Left kidney (tissue), 2 donors: ENCODE measurements around the gene SEZ6L2. TPM values are rescaled to one million over a fixed set of nuclear protein-coding genes. Genes with fewer than 3 reads are reported as not detected.
A peak's percentile ranks its signal among the peaks of the same experiment; 100 is the strongest.
"Not testable (repeated sequence)": the region's sequence is repeated elsewhere in the genome, so short reads cannot be mapped to it uniquely, and the experiment has no call there.

Experiments
- DNase-seq: peaks from one replicate; pipeline ENCODE4 v3.0.0-alpha.2; 2013
- polyA plus RNA-seq: library from polyadenylated mRNA; unstranded; fragments of 120-200 nt; gene quantifications from one replicate; pipeline ENCODE4 v1.2.1, GENCODE V29; 2013; ENCODE audit not compliant: insufficient read length

SEZ6L2 gene
- polyA plus RNA-seq, 1 donor: 8.2 TPM

DNA sequence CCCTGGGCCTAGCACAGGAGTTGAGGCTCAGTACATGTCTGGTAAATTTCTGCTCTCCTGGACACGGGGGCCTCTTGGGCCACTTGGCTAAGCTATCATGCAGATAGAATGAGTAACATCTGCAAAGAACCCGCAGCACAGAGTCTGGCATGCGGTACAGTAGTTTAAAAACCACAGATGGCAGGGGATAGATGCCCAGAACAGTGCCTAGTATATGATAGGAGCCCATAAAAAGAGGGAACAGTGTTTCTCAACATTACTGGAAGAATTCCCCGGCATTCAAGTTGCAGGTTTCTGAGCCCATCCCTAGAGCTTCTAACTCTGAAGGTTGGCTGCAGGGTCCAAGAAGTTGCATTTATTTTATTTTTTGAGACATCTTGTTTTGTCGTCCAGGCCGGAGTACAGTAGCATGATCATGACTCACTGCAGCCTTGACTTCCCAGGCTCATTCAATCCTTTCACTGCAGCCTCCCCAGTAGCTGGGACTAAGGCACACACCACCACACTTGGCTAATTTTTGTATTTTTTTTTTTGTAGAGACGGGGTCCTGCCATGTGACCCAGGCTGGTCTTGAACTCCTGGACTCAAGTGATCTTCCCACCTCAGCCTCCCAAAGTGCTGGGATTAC lies 42.1 kb downstream of the SEZ6L2 start:
- DNase-seq: no peak

DNA sequence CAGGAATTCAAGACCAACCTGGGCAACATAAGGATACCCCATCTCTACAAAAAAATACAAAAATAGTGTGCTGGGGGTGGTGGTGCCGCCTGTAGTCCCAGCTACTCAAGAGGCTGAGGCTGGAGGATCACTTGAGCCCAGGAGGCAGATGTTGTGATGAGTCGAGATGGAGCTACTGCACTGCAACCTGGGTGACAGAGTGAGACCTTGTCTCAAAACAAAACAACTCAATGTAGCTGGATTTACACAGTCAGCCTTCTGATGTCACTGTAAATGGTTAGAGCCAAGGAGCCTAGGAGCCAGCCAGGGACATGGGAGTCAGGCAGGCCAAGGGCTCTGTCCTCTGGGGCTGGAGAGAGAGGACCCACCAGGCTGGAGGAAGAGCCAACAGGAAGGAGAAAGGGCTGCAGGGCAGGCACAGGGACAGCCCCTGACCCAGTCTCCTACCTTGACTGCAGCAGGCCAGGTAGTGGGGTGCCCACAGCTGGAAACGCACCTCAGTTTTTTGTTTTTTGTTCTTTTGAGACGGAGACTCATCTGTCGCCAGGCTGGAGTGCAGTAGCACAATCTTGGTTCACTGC lies 44.7 kb downstream of the SEZ6L2 start:
- DNase-seq: no peak

DNA sequence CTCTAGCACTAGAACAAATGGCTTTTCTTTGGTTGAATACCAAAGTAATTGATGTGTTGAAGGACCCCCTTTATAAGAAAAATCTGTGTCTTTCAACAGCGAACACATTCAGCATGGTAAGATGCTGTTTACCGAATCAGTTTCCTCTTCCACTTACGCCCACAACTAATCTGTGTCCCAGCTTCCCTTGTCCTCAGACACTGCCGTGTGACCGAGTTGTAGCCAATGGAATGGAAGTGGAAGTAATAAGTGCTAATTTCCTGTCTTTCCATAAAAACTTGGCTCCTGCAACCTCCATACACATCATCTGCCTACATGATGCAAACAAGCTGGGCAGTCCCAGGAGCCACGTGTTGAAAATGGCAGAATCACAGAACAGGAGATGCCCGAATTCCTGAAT lies 46.7 kb downstream of the SEZ6L2 start:
- DNase-seq: peak; percentile 20

DNA sequence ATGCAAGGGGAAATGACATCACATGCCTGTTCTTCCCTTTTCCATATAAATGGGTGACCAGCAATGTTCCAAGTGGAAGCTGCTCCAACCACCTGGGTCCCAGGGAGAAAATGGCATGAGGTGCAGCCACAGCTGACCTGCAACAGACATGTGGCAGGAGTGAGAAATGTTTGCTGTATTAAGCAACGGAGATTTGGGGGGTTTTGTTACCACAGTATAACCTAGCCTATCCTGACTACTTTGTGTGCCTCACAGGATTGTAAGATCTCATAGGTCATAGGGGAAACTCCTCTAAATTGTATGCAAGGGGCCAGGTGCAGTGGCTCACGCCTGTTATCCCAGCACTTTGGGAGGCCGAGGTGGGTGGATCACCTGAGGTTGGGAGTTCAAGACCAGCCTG lies 48.4 kb downstream of the SEZ6L2 start:
- DNase-seq: no peak

DNA sequence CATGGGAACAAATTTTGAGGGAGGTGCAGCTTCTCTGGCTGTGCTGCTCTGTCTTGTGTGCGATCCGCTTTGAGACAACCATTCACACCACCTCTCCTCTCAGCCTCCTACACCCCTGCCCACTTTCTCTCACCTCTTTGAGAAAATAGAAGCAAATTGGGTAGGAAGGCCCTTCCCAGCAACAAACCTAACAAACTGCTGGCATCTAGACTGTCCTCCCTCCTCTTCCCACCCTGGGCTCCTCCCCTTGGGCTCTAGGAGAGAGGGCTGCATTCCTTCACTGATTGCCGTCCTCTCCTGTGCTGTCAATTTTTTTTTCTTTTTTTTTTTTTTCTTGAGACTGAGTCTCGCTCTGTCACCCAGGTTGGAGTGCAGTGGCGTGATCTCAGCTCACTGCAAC lies 49.8 kb downstream of the SEZ6L2 start:
- DNase-seq: peak; percentile 29

DNA sequence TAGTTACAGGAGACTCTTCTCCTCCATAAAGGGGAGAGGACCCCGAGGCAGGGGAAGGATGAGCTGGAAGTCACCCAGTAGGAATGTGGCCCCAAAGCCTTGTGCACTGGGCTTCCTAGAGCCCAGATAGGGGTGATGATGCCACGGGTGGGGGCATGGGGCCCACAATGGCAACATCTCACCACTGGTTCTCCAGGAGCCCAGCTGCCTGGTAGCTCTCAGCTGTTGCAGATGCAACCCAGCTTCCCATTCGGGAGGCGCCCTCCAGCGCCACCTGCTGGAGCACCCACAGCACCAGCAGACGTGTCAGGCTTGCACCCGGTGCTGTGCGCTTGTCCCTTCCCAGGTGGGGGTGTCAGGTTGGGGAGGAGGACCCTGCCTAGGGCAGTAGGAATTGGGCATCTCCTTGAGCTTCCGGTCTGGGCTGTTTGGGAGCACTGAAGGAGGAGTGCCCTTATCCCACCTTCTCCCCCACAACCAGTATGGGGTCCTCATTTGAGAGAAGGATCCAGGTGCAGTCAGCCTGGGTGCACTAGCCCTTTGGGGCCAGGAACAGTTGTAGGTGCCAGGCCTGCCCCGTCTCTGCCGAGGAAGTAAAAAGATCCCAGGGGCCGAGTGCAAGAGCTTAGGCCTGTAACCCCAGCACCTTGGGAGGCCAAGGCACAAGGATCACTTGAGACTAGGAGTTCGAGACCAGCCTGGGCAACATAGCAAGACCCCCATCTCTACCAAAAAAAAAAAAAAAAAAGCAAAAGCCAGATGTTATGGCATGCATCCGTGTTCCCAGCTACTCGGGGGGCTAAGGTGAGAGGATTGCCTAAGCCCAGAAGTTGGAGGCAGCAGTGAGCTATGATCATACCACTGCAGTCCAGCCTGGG lies 50.7 kb downstream of the SEZ6L2 start:
- DNase-seq: peak; percentile 28

DNA sequence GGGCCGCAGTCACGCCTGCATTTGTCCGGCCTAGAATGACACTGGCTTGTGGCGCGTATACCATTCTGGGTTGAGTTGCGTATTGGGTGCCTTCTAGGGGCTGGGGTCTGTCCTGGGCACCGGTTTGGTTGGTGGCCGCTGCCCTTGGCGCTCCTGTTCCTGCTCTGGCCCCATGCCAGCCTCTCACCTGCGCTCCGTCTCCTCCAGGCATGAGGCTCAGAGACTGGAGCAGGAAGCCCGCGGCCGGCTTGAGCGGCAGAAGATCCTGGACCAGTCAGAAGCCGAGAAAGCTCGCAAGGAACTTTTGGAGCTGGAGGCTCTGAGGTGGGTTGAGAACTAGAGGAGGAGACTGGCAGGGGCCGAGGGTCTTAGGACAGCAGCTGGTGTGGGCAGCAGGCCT lies 53.7 kb downstream of the SEZ6L2 start:
- DNase-seq: no peak

DNA sequence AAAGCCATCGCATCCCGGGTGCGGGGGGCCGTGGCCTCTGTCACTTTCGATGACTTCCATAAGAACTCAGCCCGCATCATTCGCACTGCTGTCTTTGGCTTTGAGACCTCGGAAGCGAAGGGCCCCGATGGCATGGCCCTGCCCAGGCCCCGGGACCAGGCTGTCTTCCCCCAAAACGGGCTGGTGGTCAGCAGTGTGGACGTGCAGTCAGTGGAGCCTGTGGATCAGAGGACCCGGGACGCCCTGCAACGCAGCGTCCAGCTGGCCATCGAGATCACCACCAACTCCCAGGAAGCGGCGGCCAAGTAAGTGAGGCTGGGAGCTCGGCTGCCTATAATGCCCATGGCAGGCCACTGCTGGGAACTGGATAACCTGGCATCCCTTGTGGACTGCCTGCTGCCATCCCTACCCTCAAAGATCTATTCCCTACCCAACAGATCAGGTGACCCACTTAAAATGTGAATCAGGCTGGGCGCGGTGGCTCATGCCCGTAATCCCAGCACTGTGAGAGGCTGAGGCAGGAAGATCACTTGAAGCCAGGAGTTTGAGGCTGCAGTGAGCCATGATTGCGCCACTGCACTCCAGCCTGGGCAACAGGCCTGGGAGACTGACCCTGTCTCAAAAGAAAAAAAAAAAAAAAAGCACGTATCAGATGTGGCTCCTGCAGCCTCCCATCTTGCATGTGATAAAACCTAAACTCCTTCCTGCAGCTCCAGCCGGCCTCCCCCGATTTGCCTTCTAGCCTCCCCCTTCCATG lies 54.6 kb downstream of the SEZ6L2 start:
- no peak for DNase-seq

DNA sequence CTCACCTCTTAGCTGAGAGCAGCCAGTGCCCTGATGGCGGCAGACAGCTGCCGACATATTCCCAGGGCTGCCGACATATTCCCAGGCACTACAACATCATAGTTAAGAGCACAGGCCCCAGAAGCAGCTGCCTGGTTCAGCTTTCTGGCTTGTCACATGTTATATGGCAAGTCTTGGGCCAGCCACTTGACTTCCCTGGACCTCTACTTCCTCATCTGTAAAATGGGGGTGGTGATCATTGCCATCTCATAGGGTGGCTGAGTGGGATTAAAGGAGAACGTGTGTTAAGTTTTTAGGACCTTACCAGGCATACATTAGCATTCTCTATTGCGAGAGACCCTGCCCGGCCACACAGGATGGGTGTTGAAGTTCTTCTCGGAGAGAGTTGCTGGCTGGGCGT lies 55.4 kb downstream of the SEZ6L2 start:
- no peak for DNase-seq

DNA sequence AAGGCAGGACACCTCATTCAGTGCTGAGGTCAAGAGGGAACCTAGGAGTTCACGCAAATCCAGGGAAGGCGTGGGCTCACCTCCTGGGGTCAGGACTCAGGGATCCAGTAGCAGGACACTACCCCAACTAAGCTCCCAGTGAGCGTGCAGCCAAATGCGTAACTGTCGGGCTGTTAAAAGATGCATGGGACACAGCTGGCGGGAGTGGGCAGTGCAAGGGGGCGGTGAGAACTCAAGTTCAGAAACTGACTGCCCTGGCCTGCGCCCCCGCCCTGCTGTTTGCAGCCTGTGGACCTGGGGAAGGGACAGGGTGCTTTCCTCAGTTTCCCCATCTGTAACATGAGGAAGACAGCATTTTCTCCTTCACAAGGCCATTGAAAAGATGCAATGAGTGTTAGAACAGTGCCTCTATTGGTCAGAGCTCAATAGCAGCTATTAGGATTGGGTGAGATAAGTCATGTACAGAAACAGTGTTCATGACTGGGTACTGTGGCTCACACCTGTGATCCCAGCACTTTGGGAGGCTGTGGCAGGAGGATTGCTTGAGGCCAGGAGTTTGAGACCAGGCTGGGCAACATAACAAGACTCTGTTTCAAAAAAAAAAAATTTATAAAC lies 56.5 kb downstream of the SEZ6L2 start:
- no peak for DNase-seq

DNA sequence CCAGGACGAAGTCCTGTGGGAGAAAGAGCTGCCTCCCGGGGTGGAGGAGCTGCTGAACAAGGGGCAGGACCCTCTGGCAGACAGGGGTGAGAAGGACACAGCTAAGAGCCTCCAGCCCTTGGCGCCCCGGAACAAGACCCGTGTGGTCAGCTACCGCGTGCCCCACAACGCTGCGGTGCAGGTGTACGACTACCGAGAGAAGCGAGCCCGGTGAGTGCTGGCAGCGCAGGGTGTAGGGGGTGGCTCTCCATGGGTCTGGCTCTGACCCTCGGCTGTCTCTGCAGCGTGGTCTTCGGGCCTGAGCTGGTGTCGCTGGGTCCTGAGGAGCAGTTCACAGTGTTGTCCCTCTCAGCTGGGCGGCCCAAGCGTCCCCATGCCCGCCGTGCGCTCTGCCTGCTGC lies 57.7 kb downstream of the SEZ6L2 start:
- no peak for DNase-seq

DNA sequence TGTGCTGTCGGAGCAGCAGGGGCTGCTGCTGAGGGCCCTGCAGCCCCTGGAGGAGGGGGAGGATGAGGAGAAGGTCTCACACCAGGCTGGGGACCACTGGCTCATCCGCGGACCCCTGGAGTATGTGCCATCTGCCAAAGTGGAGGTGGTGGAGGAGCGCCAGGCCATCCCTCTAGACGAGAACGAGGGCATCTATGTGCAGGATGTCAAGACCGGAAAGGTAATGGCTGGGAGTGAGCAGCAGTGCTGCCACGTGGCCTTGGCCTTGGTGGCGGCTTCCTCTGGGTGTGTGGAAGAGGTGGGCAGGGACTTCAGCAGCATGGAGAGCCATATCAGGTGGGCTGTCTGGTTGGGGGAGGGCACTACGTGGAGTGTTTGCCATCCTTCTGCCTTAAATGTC lies 59.1 kb downstream of the SEZ6L2 start:
- DNase-seq: no peak

DNA sequence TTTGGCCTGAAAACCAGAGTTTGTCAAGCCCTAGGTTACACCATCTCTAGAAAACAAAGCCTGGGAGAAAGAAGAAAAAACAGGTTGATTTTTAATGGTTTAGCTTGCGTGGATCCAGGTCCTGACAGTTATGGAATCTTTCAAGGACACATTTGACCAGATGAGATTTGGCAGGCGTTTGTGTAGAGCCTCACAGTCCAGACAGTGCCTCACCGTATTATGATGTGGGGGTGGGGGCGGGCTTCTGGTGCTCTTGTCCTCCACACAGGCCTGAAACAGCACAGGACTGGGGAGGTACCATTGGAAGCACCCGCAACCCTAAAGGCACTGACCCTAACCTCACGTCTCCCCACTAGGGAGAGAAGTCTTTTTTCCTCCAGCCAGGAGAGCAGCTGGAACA lies 59.5 kb downstream of the SEZ6L2 start:
- DNase-seq: no peak

DNA sequence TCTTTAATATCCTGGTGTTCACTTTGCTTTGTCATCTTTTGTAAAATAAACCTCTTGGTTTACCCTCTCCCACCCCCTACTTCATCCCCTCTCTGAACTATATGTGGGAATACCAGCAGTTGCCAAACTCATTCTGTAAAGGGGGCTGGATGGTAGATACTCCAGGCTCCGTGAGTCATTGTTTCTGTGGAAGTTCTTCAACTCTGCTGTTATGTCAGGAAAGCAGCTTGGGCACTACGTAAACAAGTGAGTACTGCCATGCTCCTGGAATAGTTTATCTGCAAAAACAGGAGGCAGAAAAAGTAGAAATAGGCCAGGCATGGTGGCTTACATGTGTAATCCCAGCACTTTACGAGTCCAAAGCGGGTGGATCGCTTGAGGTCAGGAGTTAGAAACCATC lies 61.5 kb downstream of the SEZ6L2 start:
- DNase-seq: no peak

DNA sequence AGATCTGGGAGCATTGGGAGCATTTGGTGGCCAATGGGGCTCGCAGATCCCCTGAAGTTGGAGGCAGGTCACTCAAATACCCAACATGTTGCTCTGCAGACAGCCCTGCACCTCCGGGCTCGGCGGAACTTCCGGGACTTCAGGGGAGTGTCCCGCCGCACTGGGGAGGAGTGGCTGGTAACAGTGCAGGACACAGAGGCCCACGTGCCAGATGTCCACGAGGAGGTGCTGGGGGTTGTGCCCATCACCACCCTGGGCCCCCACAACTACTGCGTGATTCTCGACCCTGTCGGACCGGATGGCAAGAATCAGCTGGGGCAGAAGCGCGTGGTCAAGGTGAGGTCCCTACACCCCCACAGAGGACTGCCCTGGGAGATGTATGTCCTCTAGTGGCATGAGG lies 62.7 kb downstream of the SEZ6L2 start:
- DNase-seq: no peak

DNA sequence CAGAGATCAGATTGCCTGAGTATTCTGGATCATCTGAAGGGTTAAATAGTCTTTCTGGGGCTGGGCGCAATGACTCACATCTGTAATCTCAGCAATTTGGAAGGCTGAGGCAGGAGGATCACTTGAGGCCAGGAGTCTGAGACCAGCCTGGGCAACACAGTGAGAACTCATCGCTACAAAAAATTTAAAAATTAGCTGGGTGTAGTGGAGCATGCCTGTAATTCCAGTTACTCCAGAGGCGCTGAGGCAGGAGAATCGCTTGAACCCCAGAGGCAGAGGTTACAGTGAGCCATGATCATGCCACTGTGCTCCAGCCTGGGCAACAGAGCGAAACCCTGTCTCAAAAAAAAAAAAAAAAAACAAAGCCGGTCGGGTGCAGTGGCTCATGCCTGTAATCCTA lies 63.4 kb downstream of the SEZ6L2 start:
- DNase-seq: no peak

DNA sequence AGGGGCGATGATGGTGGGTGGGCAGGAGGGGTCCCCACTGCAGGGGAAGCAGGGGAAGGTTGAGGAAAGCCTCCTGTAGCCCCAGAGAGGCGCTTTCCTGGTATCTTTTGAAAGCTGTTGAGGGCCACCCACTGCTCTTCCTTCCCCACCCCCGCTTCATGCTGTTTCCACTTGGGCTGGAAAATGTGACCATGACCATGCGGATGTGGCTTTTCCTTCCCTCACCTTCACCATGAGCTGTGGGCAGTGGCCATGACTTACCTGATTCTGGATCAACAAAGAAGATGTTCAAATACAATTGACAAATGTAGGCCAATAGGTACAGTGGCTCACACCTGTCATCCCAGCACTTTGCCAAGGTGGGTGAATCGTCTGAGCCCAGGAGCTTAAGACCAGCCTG lies 65.3 kb downstream of the SEZ6L2 start:
- DNase-seq: no peak

DNA sequence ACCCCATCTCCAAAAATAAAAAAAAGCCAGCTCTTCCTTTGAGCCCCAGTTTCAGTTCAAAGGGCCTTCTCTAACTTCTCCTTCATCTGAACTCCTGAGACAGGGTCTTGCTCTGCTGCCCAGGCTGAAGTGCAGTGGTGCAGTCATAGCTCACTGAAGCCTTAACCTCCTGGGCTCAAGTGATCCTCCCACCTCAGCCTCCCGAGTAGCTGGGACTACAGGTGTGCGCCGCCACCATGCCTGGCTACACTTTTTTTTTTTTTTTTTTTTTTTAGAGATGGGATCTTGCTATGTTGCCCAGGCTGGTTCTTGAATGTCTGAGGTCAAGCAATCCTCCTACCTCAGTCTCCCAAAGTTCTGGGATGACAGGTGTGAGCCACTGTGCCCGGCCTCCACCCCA lies 66.1 kb downstream of the SEZ6L2 start:
- not testable (repeated sequence) for DNase-seq

DNA sequence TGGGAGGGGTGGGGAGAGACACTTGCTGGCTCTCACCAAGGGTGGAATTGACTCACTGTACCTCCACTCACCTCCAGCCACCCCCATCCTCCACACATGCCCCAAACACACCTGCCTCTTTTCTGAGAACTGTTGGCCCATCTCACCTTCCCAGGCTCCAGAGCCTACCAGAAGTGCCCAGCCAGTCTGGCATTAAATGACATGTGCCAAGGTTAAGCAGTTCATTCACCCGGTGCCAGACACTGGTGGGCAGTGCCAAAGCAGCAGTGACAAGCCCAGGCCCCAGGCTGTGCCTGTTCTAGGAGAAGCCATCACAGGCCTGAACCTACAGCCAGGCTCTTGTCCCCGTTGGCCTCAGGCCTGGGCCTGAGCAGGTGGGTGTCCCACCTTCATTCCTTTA lies 67.9 kb downstream of the SEZ6L2 start:
- DNase-seq: no peak

DNA sequence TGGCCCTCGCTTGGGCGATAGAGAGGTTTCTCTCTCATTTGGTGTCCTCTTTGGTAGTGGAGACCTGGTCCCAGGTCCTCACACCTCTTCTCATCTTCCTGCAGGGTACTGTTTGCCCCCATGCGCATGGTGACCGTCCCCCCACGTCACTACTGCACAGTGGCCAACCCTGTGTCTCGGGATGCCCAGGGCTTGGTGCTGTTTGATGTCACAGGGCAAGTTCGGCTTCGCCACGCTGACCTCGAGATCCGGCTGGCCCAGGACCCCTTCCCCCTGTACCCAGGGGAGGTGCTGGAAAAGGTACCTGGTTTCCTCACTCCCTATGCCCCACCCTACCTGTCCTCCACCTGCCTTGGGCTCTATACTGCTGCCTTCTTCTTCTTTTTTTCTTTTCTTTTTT lies 68.6 kb downstream of the SEZ6L2 start:
- DNase-seq: no peak

DNA sequence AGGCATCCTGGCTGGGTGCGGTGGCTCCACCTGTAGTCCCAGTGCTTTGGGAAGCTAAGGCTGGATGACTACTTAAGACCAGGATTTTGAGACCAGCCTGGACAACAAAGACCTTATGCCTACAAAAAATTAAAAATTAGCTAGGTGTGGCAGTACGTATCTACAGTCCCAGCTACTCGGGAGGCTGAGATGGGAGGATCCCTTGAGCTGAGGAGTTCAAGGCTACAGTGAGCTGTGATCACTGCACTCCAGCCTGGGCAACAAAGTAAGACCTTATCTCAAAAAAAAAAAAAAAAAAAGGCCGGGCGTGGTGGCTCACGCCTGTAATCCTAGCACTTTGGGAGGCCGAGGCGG lies 73.0 kb downstream of the SEZ6L2 start:
- no peak for DNase-seq
